HG02678 (cell line): ENCODE measurements around the gene GRIN2B.

Experiments
- ATAC-seq: cut with Tn5 transposase; IDR thresholded peaks from one replicate; pipeline ENCODE4 v1.9.1; 2021; ENCODE audit warnings: mild to moderate bottlenecking, moderate library complexity; ENCODE audit not compliant: unreplicated experiment

Gene GRIN2B

DNA sequence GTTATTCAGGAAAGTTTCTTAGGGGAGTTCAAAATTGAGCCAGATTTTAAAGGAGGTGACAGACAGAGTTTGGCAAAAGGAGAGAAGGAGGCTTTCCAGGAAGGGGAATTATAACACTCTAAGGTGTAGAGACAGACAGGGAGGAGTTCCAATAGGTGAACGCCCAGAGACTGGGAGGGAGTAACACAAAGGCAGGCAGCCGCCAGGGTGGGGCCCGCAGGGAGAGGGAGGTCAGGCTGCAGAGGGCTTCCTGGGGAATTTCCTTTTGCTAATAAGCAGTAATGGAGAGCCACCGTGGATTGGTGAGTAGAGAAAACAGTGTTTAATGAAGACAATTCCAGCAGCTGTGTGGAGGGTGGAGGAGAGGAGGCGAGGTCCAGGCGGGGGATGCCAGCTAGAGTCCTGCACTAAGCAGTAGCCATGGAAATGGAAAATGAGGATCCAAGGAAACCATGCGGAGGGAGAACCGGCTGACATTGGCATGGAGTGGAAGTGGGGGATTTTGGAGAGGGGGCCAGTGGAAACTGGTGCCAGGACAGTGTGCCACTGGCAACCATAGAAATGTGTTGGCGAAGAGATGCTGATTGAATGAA lies 22.2 kb downstream of the GRIN2B start:
- no peak for ATAC-seq

DNA sequence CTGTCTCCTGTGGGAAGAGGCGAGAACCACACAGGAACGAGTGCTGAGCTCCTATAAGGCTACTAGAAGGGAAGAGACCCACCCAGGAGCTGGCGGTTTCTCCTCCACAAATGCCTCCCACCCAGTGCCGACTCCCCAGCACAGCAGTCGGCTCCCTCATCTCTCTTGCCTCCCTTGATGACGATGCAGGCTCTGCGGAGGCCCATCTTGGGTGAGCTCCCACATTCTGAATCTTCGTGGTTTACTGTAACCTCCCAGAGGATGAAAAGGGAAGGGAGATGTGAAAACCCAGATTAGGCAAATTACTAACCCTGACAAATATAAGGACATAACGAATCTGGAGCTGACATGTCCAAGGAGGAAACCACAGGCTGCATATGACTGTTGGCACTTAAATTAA lies 23.8 kb downstream of the GRIN2B start:
- no peak for ATAC-seq

DNA sequence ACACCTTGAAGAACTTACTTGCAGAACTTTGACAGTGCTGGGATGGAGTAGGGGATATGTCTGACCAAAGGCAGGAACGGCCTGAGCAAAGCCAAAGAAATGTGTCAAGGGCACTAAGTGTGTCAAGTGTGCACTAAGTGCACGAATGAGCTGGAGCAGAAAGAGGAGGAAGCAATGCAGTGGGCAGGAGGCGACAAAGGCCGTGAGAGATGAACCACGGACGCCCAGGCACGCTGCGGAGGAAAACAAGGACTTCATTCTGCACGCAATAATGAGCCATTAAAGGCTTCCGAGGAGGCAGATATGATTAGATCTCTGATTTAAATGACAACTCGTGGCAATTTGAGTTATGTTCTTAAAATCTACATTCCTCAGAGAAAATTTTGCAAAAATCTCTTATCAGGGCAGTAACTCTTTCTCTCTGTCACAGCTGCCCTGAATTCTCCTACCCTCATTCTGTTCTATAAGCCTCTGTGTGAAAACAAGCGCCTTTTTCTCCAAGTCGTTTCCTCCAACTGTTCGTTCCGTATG lies 25.3 kb downstream of the GRIN2B start:
- ATAC-seq = no peak

DNA sequence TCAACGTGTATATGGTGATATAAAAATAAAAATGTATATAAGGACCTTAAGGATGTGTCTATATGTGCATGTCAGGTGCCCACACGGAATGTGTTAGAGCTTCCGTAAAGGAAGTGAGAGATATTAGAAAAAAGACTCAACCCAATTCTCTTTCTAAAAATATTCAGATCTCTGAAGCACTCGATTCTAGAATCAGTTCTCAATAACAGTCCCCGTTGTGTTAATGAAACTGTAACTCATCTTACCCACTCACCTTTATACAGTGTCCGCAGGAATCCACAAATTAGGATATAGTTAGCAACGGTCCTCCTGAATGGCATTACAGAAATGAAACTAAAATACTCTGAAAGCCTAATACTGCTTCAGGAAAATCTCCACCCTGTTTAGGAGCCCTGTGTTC lies 29.3 kb downstream of the GRIN2B start:
- no peak for ATAC-seq

DNA sequence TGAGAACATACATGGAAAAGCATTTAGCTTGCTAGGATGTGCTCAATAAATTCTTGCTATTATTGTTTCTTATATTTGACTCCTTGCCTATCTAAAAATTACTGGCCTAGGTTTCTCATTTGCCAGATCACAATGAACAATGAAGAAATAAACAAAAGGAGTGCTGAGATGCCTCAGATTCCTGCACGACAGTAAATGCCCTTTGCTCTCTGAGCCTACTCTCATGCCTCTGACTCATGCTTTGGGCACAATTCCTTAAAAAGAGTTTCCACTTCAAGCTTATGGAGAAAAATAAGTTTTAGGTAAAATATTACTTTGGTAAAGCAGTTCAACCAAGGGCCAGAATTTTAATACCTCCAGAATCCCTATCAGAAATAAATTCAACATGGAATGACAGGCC lies 30.9 kb downstream of the GRIN2B start:
- no peak for ATAC-seq

DNA sequence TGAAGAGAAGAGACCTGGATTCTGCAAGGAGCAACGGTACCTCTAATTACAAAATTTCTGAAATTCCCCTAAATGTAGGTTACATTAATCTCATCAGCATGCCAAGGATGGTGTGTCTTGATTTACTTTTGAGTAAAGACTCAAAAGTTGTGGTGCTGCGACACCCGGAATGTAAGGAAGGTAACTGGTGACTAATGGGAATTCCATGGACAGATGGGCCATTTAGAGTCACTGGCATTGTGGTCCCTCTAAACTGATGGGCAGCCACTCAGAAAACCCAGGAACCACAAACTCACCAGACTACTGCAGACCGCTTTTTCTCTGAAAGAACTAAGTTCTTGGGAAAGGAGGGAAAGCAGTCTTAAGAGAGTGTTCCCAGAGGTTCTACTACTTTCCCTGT lies 32.8 kb downstream of the GRIN2B start:
- ATAC-seq = no peak

DNA sequence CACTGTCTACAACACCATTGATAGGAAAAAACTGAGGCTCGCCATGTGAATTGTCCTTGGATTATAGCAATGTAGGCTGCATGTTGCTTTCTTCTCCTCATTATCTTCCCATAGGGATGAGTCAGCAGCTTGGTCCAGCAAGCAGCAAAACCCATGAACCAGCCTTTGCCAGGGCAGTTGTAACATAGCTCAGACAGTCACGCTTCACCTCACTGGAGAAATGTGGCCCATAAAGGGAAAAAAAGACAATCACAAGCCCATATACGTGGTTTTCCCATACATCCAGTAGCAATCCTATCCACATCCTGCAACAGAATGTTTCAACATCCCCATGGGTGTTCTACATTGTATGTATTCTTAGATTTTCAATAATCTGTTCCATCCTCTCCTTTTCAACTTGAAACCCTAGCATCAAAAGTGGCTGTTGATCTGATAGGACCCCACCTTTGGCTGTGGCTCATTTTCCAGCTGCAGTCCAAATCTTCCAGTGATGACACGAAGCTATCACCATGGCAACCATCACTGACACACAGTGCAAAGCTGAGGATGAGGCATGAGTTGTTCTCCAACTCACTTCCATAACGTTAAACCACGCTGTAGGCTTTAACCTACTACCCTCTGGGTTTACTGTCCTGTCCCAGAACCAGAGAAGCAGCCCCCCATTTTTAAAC lies 34.0 kb downstream of the GRIN2B start:
- no peak for ATAC-seq

DNA sequence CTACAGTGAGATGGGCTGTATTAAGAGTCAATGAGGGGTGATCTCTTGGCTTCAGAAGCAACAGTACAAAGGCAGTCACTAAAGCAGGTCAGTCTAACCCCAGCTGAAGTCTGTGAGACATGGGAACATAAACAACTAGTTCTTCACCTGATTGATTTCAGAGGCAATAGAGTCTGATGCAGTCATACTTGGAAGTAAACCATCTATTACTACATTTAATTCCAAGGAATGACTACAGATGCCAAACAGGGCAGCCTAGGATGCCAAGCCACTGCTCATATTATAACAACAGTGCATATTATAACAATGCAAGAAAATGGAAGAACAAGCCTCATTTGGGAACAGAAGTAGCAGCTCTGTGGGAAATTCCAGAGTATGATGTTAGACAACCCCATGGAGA lies 35.8 kb downstream of the GRIN2B start:
- ATAC-seq = no peak

DNA sequence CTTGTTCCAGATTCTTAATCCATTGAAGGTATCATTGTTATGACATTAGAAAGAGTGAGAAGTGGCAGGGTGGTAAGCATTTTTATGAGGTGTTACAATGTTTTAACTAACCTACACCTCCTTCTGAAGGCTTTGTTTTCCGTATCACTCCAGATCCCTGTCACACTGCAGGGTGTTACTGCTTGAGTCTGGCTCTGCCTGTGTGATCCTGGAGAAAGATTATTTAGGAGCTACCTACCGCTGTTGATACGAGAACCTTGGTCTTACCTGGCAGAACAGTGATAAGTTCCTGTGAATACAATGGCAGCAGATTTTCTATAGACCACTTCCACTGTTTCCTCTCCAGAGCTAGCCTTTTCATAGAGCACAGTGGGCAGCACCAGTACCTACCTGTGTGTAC lies 36.2 kb downstream of the GRIN2B start:
- ATAC-seq = no peak

DNA sequence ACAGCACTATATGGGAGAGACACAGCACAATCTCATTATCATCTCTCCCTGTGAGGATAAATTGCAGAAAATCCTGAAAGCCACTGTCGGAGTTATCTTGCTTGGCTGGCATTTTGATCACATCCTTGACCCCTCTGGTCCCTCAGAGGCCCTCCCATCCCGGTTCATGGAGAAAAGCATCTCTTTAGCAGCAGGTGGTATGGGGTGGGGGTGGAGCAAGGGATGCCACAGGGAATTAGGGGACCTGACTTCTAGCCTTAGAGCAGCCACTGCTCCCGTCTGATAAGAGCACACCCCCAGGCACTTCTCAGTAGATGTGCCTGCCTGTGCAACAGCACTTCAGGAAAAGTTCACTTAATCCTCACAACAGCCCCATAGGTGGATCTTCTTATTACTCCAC lies 38.6 kb downstream of the GRIN2B start:
- ATAC-seq = no peak

DNA sequence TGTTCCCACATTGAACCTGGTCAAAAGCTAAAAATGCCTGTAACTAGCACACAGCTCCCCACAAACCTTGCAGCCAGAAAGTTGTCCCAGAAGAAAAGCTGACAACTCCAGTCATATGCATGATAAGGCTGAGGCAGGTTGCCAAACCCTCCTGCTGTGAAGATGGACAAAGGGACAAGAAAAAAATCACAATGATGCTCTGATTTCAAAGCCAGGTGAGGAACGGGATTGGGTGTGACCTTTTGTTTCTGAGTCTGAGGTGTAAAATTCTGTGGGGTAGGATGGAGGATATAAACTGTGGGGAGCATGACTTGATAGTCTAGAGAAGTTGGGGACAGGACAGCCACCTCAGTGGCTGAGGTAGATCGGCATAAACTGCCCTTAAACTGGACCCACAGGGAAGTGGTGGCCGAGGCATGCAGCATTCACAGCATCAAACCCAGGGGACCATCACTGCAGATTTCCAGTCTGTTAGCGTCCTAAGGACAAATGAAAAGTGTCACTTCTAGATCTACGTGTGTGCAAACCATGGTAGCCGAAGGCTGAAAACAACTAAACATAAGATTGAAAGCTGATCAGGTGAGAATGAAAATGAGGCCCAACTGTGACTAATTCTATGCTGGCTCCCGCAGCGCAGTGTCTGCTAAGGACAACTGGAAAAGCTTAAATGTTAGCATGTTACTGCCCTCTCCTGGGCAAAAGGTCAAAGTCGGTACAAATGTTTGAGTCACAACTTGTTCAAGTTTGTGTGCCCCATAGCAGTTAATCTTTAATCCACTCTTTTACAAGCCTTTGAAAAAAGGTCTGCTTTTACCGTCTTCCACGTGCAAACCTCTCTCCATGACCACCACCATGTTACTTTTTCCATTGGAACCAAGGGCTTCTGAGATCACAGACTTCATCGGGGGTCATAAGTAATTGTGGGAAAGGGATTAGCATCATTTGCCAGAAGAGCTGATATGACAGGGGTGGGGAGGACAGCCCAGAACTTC lies 39.8 kb downstream of the GRIN2B start:
- peak; percentile 54 for ATAC-seq

DNA sequence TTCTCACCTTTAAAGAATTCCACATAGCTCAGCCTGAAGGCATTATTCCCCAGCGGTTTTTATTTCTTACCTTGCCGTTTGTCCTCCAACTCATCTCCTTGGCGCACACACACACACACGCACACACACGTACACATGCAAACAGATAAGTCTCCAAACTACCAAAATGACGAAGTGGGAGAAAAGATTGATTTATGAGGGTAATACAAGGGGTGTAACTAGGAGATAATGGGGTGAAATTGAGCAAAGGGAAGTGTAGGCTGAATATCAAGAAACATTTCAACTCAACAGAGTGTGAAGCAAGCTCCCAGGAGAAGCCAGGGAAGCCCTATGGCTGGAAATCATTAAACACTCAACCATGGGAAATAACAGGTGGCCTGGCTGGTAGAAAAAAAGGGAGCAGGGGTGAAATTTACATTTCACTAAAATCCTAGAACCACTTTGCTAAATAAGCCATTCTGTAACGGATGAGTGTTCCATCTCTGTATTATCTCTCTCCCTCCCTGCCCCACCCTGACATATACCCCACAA lies 41.0 kb downstream of the GRIN2B start:
- no peak for ATAC-seq

DNA sequence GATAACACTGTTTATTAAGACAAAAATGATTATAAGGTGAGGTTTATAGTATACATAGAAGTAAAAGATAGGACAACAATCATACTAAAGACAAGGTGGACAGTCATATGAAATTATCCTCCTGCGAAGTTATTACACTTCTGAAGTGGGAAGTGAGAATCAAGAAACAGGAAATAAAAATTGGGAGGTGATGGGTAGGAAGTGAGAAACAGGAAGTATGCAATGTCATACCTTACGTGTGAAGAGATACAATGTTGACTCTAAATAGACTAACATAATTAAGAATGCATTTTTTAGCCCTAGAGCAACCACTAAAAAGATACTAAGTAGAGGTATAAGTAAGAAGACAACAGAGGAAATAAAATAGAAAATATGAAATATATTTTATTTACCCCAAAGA lies 43.7 kb downstream of the GRIN2B start:
- ATAC-seq = no peak

DNA sequence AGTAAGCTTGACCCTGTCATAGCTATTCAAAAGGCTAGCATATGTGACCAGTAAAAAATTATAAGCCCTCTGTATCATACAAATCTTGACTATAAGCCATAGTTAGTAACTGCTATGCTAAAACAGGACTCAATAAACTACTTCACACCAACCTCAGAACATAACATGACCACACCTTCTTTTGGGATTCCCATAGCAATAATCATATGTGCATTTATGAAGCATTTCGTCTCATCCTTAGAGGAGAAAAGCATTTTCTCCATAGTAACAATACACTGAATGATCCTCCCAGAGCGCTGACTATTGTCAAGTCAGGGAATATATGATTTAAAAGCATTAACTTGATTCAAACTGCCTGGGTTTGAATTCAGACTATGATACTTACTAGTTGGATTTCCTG lies 46.2 kb downstream of the GRIN2B start:
- no peak for ATAC-seq
